GM12873 (cell line): Measurements from ENCODE around the gene PTPN6.

Source experiments
- CTCF ChIP-seq: IDR thresholded peaks from 2 replicates; pipeline ENCODE4 v1.5.1; 2012; ENCODE audit warnings: low read depth, mild to moderate bottlenecking, moderate library complexity, low read length, control low read depth; ENCODE audit not compliant: insufficient read depth; ENCODE audit errors: missing control alignments

The PTPN6 gene

DNA sequence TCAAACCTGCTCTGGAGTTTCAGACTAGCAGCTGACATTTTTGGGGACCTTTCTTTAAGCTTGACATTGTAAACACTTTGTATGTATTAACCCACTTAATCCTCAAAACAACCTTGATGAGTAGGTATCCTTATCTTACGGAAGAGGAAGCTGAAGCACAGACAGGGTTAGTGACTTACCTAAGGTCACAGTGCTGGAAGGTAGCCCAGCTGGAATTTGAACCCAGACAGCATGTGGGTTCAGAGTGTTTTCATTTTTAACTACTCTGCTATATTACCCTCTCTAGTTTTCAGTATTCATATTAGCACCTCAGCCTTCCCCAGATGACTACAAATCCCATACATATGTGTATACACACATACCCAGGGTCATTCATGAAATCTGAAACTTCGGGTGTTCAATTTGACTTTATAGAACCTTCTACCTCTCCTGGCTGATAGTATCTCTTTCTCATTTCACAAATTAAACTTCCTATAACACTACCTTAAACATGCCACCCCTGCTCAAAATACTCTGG is 53.2 kb downstream of the PTPN6 start:
- TF ChIP-seq CTCF: no peak

DNA sequence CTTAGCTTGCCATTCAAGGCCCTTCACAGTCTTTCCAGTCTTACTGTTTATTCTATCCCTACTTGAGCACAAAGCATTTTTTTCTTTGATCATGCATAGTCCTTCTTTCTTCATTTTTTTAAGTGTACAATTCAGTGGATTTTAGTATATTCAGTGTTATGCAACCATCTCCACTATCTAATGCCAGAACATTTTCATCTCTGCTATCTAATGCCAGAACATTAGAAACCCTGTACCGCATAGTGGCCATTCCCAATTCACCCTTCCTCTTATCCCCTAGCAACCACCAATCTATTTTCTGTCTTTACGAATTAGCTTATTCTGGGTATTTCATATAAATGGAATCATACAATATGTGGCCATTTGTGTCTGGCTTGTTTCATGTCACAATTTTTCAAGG is 53.7 kb downstream of the PTPN6 start:
- TF ChIP-seq CTCF: no peak

- no peak for TF ChIP-seq CTCF
Measured at GRCh38 chr12:7005311-7005710, 54.2 kb downstream of the PTPN6 start.

- no peak for TF ChIP-seq CTCF
Measured at GRCh38 chr12:7006639-7007038, 55.5 kb downstream of the PTPN6 start.

- no peak for TF ChIP-seq CTCF
Measured at GRCh38 chr12:7008864-7009263, 57.7 kb downstream of the PTPN6 start.

GRCh38 chr12:7009512-7009911 is 58.4 kb downstream of the PTPN6 start:
- TF ChIP-seq CTCF: no peak
